GM12878 (cell line): ENCODE data around the gene SUN5. TPM values are rescaled to one million over a fixed set of nuclear protein-coding genes. Genes with fewer than 3 reads are reported as not detected.

ENCODE experiments used
- ATAC-seq: fragments of 200-7000 bp; cut with Tn5 transposase; 3 replicates; pipeline ENCODE4 v1.9.1; 2020; ENCODE audit warnings: mild to moderate bottlenecking, moderate library complexity
- BruUV-seq: library from RNA; stranded (reverse); fragments of 400-500 nt; replicated peaks from 2 replicates; lab custom pipeline; 2021; lab: Mats Ljungman, UMichigan
- CTCF ChIA-PET: fragments of 300-600 bp; sonication (Branson Sonifier 250); formaldehyde crosslinking; extraction: SDS; loops from one replicate; lab custom pipeline; 2021; ENCODE audit warnings: inconsistent platforms; lab: Yijun Ruan, JAX
- POLR2A ChIA-PET: fragments of 350-600 bp; formaldehyde crosslinking; extraction: SDS; loops from one replicate; lab custom pipeline; 2021; ENCODE audit warnings: inconsistent platforms; lab: Charles Lee
- RAD21 ChIA-PET: fragments of 300-600 bp; sonication (Branson Sonifier 250); formaldehyde crosslinking; loops from one replicate; lab custom pipeline; 2023; ENCODE audit warnings: antibody characterized with exemption; ENCODE audit not compliant: unreplicated experiment; lab: Charles Lee
- SMC1A ChIA-PET: fragments of 300-600 bp; sonication (Branson Sonifier 250); formaldehyde crosslinking; loops from one replicate; lab custom pipeline; 2023; ENCODE audit not compliant: unreplicated experiment, uncharacterized antibody; lab: Charles Lee
- DNase-seq: peaks from one replicate; pipeline ENCODE4 v3.0.0-alpha.2; 2011; ENCODE audit warnings: low read depth, low spot score
- FAIRE-seq: peaks from 3 replicates; lab custom pipeline; 2011; peaks lifted over from hg19 to GRCh38; lab: Jason Lieb, UNC
- H2AFZ ChIP-seq: 2 replicates; pipeline ENCODE4 v1.6.0; 2011; ENCODE audit warnings: low read depth, low read length, control low read depth; ENCODE audit not compliant: control insufficient read depth
- H3K27ac ChIP-seq: 2 replicates; pipeline ENCODE4 v1.5.1; 2011; ENCODE audit warnings: control low read depth; ENCODE audit not compliant: control insufficient read depth, insufficient read depth
- H3K27me3 ChIP-seq, 2 experiments: replicated peaks in 1 of 2; 2 replicates each; pipeline versions ENCODE4 v1.6.0 to v1.6.1; 2011; ENCODE audit warnings: low read length in 1 of 2; ENCODE audit not compliant: control insufficient read depth in 2 of 2, insufficient read depth in 2 of 2
- H3K36me3 ChIP-seq, 2 experiments: 2 replicates each; pipeline ENCODE4 v1.5.1; 2011; ENCODE audit warnings: low read length in 1 of 2; ENCODE audit not compliant: control insufficient read depth in 2 of 2, insufficient read depth in 2 of 2
- H3K4me1 ChIP-seq: 2 replicates; pipeline ENCODE4 v1.6.1; 2011; ENCODE audit warnings: mild to moderate bottlenecking, low read length, moderate library complexity, mixed read lengths; ENCODE audit not compliant: control insufficient read depth, insufficient read depth
- H3K4me2 ChIP-seq: 2 replicates; pipeline ENCODE4 v1.6.0; 2011; ENCODE audit warnings: control low read depth; ENCODE audit not compliant: control insufficient read depth, insufficient read depth
- H3K4me3 ChIP-seq: fragments of 200-600 bp; sonication (generic); 2 replicates; pipeline ENCODE4 v1.5.1; 2016
- H3K79me2 ChIP-seq: 2 replicates; pipeline ENCODE4 v1.6.0; 2011; ENCODE audit warnings: low read length; ENCODE audit not compliant: control insufficient read depth, insufficient read depth
- H3K9ac ChIP-seq: 2 replicates; pipeline ENCODE4 v1.8.0; 2011; ENCODE audit warnings: low read length, control low read depth, mixed read lengths; ENCODE audit not compliant: control insufficient read depth, insufficient read depth
- H3K9me3 ChIP-seq: replicated peaks from 3 replicates; pipeline ENCODE4 v1.5.1; 2011; ENCODE audit warnings: mild to moderate bottlenecking, low read length; ENCODE audit not compliant: control insufficient read depth, insufficient read depth
- H4K20me1 ChIP-seq: 2 replicates; pipeline ENCODE4 v1.6.0; 2011; ENCODE audit not compliant: control insufficient read depth, insufficient read depth
- EP300 ChIP-seq, 2 experiments: fragments of 150-350 bp in 1 of 2; IDR thresholded peaks; 2 replicates each; pipeline ENCODE4 v1.6.1; 2011 to 2012; ENCODE audit warnings: low read depth in 2 of 2, low read length in 2 of 2, borderline replicate concordance in 1 of 2, improper control_type of control experiment in 1 of 2, inconsistent platforms in 1 of 2; ENCODE audit not compliant: control insufficient read depth in 1 of 2
- FOS ChIP-seq: IDR thresholded peaks from 3 replicates; pipeline ENCODE4 v1.6.1; 2011; ENCODE audit warnings: borderline replicate concordance; ENCODE audit not compliant: insufficient read length; ENCODE audit errors: extremely low read depth
- HDAC6 ChIP-seq: fragments of 200-600 bp; sonication (generic); IDR thresholded peaks from one replicate; pipeline ENCODE4 v1.8.0; 2017; ENCODE audit warnings: antibody characterized with exemption; ENCODE audit not compliant: unreplicated experiment
- NR2C2 ChIP-seq: IDR thresholded peaks from 2 replicates; pipeline ENCODE4 v1.6.1; 2011; ENCODE audit warnings: borderline replicate concordance, low read depth; ENCODE audit not compliant: control insufficient read depth, insufficient read length
- PML ChIP-seq: IDR thresholded peaks from 2 replicates; pipeline ENCODE4 v1.6.1; 2012; ENCODE audit warnings: low read length, inconsistent platforms
- RCOR1 ChIP-seq: conservative IDR thresholded peaks from 2 replicates; pipeline ENCODE4 v1.6.1; 2012; ENCODE audit warnings: low read depth, low read length, improper control_type of control experiment
- RELA ChIP-seq: fragments of 450-650 bp; IDR thresholded peaks from 2 replicates; pipeline ENCODE4 v1.8.0; 2014; ENCODE audit warnings: borderline replicate concordance; ENCODE audit not compliant: partially characterized antibody
- SIX5 ChIP-seq: IDR thresholded peaks from 2 replicates; pipeline ENCODE4 v1.6.1; 2011; ENCODE audit warnings: mild to moderate bottlenecking, low read depth, low read length, moderate library complexity; ENCODE audit not compliant: severe bottlenecking
- SREBF1 ChIP-seq: IDR thresholded peaks from 2 replicates; pipeline ENCODE4 v1.6.1; 2012; ENCODE audit warnings: mild to moderate bottlenecking, low read length
- WGBS: methylation state at CpG from one replicate; pipeline ENCODE4 v1.1.6; 2016; ENCODE audit warnings: low lambda C conversion rate; ENCODE audit not compliant: insufficient replicate concordance, insufficient coverage; ENCODE audit errors: missing lambda C conversion rate; 5-methylcytosine and 5-hydroxymethylcytosine counted together
- in situ Hi-C: fragments of 300-500 bp; cut with MboI; formaldehyde crosslinking; loops from 9 replicates; pipeline ENCODE4 v1.14.3; 2018; ENCODE audit warnings: mixed read lengths
- intact Hi-C: fragments of 100-400 bp; cut with micrococcal nuclease; formaldehyde crosslinking; loops from one replicate; pipeline ENCODE4 v1.14.2; 2022; ENCODE audit not compliant: unreplicated experiment
- polyA plus RNA-seq, 11 experiments: library from polyadenylated mRNA; depleted of rRNA in 4 of 11; unstranded in 6 of 11; stranded (reverse) in 5 of 11; fragments of >200 nt; fragmentation: Nextera tagmentation in 4 of 11; fragmentation: Illumina TruSeq in 1 of 11; extraction: Ambion mirVana in 4 of 11; extraction: Trizol in 1 of 11; gene quantifications; 1 replicate in 1 of 11; 2 replicates in 10 of 11; pipeline versions ENCODE4 v1.2.1 to v1.2.3, GENCODE V29; 2011 to 2016; ENCODE audit warnings: inconsistent platforms in 2 of 11, missing spikeins in 2 of 11, low read depth in 1 of 11
- total RNA-seq, 4 experiments: library from RNA; depleted of rRNA in 3 of 4; stranded (reverse); fragments of >200 nt in 3 of 4; fragmentation: Illumina TruSeq in 1 of 4; extraction: Trizol in 1 of 4; gene quantifications; 2 replicates each; pipeline versions ENCODE4 v1.2.1 to v1.2.3, GENCODE V29; 2013 to 2021
- TF ChIP-seq, protein P1 (sequence below): fragments of 450-650 bp; IDR thresholded peaks from 2 replicates; pipeline ENCODE4 v1.6.1; 2017; ENCODE audit warnings: low read depth, mild to moderate bottlenecking, moderate library complexity
- TF ChIP-seq, protein P2 (sequence below): IDR thresholded peaks from 2 replicates; pipeline ENCODE4 v1.6.1; 2012; ENCODE audit warnings: low read length, inconsistent platforms

Gene SUN5
- total and polyA plus RNA-seq, 10 of the 15 experiments (the other 5 are each of a cell fraction or from before 2014, with no cell fraction given): not detected

- TF ChIP-seq PML (no peak), NR2C2 (no peak), RCOR1 (no peak)
- TF ChIP-seq, protein P1, sequence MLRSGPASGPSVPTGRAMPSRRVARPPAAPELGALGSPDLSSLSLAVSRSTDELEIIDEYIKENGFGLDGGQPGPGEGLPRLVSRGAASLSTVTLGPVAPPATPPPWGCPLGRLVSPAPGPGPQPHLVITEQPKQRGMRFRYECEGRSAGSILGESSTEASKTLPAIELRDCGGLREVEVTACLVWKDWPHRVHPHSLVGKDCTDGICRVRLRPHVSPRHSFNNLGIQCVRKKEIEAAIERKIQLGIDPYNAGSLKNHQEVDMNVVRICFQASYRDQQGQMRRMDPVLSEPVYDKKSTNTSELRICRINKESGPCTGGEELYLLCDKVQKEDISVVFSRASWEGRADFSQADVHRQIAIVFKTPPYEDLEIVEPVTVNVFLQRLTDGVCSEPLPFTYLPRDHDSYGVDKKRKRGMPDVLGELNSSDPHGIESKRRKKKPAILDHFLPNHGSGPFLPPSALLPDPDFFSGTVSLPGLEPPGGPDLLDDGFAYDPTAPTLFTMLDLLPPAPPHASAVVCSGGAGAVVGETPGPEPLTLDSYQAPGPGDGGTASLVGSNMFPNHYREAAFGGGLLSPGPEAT: no peak
- TF ChIP-seq, protein P2, sequence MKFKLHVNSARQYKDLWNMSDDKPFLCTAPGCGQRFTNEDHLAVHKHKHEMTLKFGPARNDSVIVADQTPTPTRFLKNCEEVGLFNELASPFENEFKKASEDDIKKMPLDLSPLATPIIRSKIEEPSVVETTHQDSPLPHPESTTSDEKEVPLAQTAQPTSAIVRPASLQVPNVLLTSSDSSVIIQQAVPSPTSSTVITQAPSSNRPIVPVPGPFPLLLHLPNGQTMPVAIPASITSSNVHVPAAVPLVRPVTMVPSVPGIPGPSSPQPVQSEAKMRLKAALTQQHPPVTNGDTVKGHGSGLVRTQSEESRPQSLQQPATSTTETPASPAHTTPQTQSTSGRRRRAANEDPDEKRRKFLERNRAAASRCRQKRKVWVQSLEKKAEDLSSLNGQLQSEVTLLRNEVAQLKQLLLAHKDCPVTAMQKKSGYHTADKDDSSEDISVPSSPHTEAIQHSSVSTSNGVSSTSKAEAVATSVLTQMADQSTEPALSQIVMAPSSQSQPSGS: no peak
Measured at GRCh38 chr20:33013701-33014326, 9.6 kb upstream of the SUN5 start (continued).

GRCh38 chr20:33012327-33013189 is 8.3 kb upstream of the SUN5 start:
- Histone ChIP-seq H3K4me1 (no peaks in the 10 kb centered on the region), H3K36me3 (no peaks in the 10 kb centered on the region), H3K4me3 (no peak overlapping the region), H3K4me2 (no peak overlapping the region), H3K27ac (no peak overlapping the region), H4K20me1 (no peaks in the 10 kb centered on the region), H3K9ac (no peak overlapping the region), H3K9me3 (no peaks in the 10 kb centered on the region), H2AFZ (no peak overlapping the region), H3K79me2 (no peaks in the 10 kb centered on the region), H3K27me3 (peaks cover 0 to 1% of the 10 kb centered on the region in 2 experiments; a peak in 3 of 4 replicates)
- DNase-seq (no peak), ATAC-seq (no peak), FAIRE-seq (no peak)
- intact Hi-C loops: no loop called here
- ChIA-PET RAD21 (no interaction called here), CTCF (interaction anchor here (1.1 kb wide), 1 partner anchor 13 kb away, joined by 3 read pairs; no protein-coding TSS in a partner anchor), POLR2A (no interaction called here), SMC1A (no interaction called here)
- WGBS: 49% methylated on average over 15 of the region's 15 CpGs
- TF ChIP-seq EP300 (IDR thresholded peaks at IDR 0.05; ENCODE audit: borderline replicate concordance in 1 of 2, control insufficient read depth in 1 of 2, low read depth in 2 of 2, low read length in 2 of 2): no peak
- TF ChIP-seq HDAC6: no peak
- TF ChIP-seq FOS: no peak
- no peak for TF ChIP-seq SIX5
- TF ChIP-seq SREBF1: no peak
- TF ChIP-seq RELA: no peak
- TF ChIP-seq, protein P1: no peak
- BruUV-seq: no TSS peak
- in situ Hi-C loops: no loop called here
